Activated B cell treated with CpG ODN at 0.5 μM for 24 hours (primary cell): ENCODE measurements around the gene DTYMK. TPM values are rescaled to one million over a fixed set of nuclear protein-coding genes. Genes with fewer than 3 reads are reported as not detected.

ENCODE experiments used
- ATAC-seq: fragments of 200-7000 bp; cut with Tn5 transposase; one replicate; pipeline ENCODE4 v1.10.0; 2021; ENCODE audit warnings: low read depth, mild to moderate bottlenecking, moderate library complexity
- CTCF ChIA-PET: fragments of 350-600 bp; sonication (Branson Sonifier 250); formaldehyde crosslinking; loops from one replicate; lab custom pipeline; 2021; ENCODE audit warnings: antibody characterized with exemption; lab: Charles Lee
- POLR2A ChIA-PET: fragments of 350-600 bp; sonication (Branson Sonifier 250); formaldehyde crosslinking; loops from one replicate; lab custom pipeline; 2021; ENCODE audit warnings: antibody characterized with exemption; lab: Charles Lee
- DNase-seq: peaks from one replicate; pipeline ENCODE4 v3.0.0; 2022
- H3K27ac Mint-ChIP-seq: one replicate; pipeline ENCODE4 v1.8.0; 2020; ENCODE audit warnings: mixed read lengths
- H3K27me3 Mint-ChIP-seq: one replicate; pipeline ENCODE4 v1.8.0; 2021; ENCODE audit warnings: mixed read lengths
- H3K36me3 Mint-ChIP-seq: one replicate; pipeline ENCODE4 v1.8.0; 2021; ENCODE audit warnings: low read depth, mixed read lengths
- H3K4me1 Mint-ChIP-seq: one replicate; pipeline ENCODE4 v1.8.0; 2021; ENCODE audit warnings: mixed read lengths
- H3K4me3 Mint-ChIP-seq: one replicate; pipeline ENCODE4 v1.8.0; 2020; ENCODE audit warnings: mild to moderate bottlenecking, mixed read lengths
- H3K9me3 Mint-ChIP-seq: one replicate; pipeline ENCODE4 v1.8.0; 2020; ENCODE audit warnings: mixed read lengths
- intact Hi-C: fragments of 100-400 bp; cut with micrococcal nuclease; formaldehyde crosslinking; loops from one replicate; pipeline ENCODE4 v1.15.1; 2024
- total RNA-seq: library from RNA; stranded (reverse); gene quantifications from 2 replicates; pipeline ENCODE4 v1.2.3, GENCODE V29; 2022
- TF ChIP-seq, protein P1 (sequence below): fragments of 200-600 bp; IDR thresholded peaks from one replicate; pipeline ENCODE4 v1.8.0; 2022; ENCODE audit warnings: antibody characterized with exemption, mild to moderate bottlenecking

DTYMK gene
- total RNA-seq, 1 donor from 2014 or later: 34.7 TPM

- DNase-seq (no peak), ATAC-seq (no peak)
- CTCF ChIA-PET: no interaction called here
- H3K9me3 Mint-ChIP-seq: no peaks in the 10 kb centered on the region
- no peaks in the 10 kb centered on the region for H3K4me1 Mint-ChIP-seq
- TF ChIP-seq, protein P1, sequence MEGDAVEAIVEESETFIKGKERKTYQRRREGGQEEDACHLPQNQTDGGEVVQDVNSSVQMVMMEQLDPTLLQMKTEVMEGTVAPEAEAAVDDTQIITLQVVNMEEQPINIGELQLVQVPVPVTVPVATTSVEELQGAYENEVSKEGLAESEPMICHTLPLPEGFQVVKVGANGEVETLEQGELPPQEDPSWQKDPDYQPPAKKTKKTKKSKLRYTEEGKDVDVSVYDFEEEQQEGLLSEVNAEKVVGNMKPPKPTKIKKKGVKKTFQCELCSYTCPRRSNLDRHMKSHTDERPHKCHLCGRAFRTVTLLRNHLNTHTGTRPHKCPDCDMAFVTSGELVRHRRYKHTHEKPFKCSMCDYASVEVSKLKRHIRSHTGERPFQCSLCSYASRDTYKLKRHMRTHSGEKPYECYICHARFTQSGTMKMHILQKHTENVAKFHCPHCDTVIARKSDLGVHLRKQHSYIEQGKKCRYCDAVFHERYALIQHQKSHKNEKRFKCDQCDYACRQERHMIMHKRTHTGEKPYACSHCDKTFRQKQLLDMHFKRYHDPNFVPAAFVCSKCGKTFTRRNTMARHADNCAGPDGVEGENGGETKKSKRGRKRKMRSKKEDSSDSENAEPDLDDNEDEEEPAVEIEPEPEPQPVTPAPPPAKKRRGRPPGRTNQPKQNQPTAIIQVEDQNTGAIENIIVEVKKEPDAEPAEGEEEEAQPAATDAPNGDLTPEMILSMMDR: no peak
- POLR2A ChIA-PET: no interaction called here
- no peak overlapping the region for H3K4me3 Mint-ChIP-seq
- no peak overlapping the region for H3K27ac Mint-ChIP-seq
- peaks cover 49% of the 10 kb centered on the region for H3K36me3 Mint-ChIP-seq
- H3K27me3 Mint-ChIP-seq: no peaks in the 10 kb centered on the region
- intact Hi-C loops: no loop called here
Measured at GRCh38 chr2:241649927-241650326, 36.7 kb downstream of the DTYMK start.

DNA sequence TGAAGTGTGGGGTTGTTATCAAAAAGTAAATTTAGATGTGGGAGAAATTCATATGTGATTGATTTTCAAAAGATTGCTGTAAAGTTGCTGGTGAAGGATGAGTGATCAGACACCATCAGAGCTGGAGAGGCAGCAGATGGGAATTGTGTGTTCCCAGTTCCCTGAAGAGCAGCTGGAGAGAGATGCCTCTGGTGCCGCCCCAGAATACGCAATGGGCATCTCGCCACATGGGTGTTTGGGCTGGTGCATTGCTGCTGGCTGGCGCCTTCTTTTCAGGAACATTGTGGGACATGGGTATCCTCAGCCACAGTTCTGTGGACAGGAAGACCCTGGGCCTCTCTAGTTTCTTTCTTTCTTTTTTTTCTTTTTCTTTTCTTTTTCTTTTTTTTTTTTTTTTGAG lies 37.2 kb downstream of the DTYMK start:
- TF ChIP-seq, protein P1: no peak
- Mint-ChIP-seq H3K27me3 (no peaks in the 10 kb centered on the region), H3K9me3 (no peaks in the 10 kb centered on the region), H3K36me3 (peaks cover 45% of the 10 kb centered on the region), H3K4me1 (no peaks in the 10 kb centered on the region), H3K4me3 (no peak overlapping the region), H3K27ac (no peak overlapping the region)
- CTCF ChIA-PET: no interaction called here
- no peak for DNase-seq
- ATAC-seq: no peak
- POLR2A ChIA-PET: interaction anchor here (0.7 kb wide), 1 partner anchor 11 kb away, joined by 4 read pairs; no protein-coding TSS in a partner anchor
- intact Hi-C loops: no loop called here

DNA sequence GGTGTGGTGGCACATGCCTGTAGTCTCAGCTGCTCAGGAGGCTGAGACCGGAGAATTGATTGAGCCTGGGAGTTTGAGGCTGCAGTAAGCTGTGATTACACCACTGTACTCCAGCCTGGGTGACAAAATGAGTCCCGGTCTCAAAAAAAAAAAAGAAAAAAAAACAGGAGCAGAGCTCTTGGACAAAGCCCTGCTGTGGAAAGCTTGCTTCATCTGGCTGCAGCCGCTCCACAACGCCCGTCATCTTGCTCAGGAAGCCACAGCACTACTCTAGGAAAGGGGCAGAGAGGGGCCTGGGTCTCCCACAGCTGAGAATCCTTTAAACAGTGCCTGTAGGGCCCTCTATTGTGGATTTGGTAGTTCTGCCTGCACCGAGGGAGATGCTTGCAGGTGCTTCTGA lies 38.2 kb downstream of the DTYMK start:
- TF ChIP-seq, protein P1: no peak
- DNase-seq (no peak), ATAC-seq (no peak)
- CTCF ChIA-PET: no interaction called here
- no peaks in the 10 kb centered on the region for H3K4me1 Mint-ChIP-seq
- POLR2A ChIA-PET: interaction anchor here (0.9 kb wide), 1 partner anchor 11 kb away, joined by 4 read pairs; the partner anchor contains the start of gene ATG4B
- peaks cover 41% of the 10 kb centered on the region for H3K36me3 Mint-ChIP-seq
- no peaks in the 10 kb centered on the region for H3K9me3 Mint-ChIP-seq
- intact Hi-C loops: no loop called here
- no peak overlapping the region for H3K4me3 Mint-ChIP-seq
- no peaks in the 10 kb centered on the region for H3K27me3 Mint-ChIP-seq
- no peak overlapping the region for H3K27ac Mint-ChIP-seq

DNA sequence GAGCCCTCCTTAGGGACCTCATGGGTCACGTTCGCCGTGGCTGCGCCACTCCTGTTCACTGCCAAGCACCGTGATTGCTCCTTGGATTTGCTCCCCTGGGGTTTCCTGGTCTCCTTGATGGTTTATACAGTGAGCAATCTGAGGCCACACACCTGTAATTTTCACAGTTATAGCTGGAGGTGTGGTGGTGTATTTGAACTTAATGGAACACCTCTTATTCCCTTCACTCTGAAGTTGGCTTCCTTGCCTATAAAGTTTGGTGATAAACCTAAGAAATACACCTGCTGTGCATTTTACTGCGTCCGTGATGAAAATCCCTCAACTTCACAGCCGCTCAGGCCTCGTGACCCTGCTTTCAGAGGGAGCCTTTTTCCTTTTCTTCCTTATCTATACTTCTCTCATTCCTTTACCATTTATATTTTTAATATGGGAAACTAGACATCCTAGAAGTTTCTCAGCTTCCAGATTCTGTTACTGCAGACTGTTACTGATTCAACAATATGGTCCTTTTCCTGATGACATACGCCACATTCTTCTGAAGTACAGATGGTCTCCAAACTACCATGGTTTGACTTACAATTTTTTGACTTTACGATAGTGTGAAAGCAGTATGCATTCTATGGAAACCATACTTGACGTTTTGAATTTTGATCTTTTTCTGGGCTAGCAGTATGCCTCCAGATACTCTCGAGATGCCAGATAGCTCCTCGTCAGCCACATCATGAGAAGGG lies 40.5 kb downstream of the DTYMK start:
- peaks cover 11% of the 10 kb centered on the region for H3K4me1 Mint-ChIP-seq
- peaks cover 19% of the 10 kb centered on the region for H3K36me3 Mint-ChIP-seq
- H3K27me3 Mint-ChIP-seq: no peaks in the 10 kb centered on the region
- TF ChIP-seq, protein P1: no peak
- H3K27ac Mint-ChIP-seq: no peak overlapping the region
- intact Hi-C loops: no loop called here
- ATAC-seq (no peak), DNase-seq (no peak)
- ChIA-PET CTCF (no interaction called here), POLR2A (no interaction called here)
- H3K4me3 Mint-ChIP-seq: no peak overlapping the region
- no peaks in the 10 kb centered on the region for H3K9me3 Mint-ChIP-seq

- H3K27ac Mint-ChIP-seq: no peak overlapping the region
- no peak for DNase-seq
- intact Hi-C loops: no loop called here
- H3K27me3 Mint-ChIP-seq: no peaks in the 10 kb centered on the region
- TF ChIP-seq, protein P1: no peak
- ATAC-seq: no peak
- H3K9me3 Mint-ChIP-seq: no peaks in the 10 kb centered on the region
- peaks cover 19% of the 10 kb centered on the region for H3K4me1 Mint-ChIP-seq
- no peak overlapping the region for H3K4me3 Mint-ChIP-seq
- peaks cover 13% of the 10 kb centered on the region for H3K36me3 Mint-ChIP-seq
- POLR2A ChIA-PET: no interaction called here
- CTCF ChIA-PET: no interaction called here
Measured at GRCh38 chr2:241645056-241645914, 41.3 kb downstream of the DTYMK start.
